ENCODE results near the gene RYR2.

DNA sequence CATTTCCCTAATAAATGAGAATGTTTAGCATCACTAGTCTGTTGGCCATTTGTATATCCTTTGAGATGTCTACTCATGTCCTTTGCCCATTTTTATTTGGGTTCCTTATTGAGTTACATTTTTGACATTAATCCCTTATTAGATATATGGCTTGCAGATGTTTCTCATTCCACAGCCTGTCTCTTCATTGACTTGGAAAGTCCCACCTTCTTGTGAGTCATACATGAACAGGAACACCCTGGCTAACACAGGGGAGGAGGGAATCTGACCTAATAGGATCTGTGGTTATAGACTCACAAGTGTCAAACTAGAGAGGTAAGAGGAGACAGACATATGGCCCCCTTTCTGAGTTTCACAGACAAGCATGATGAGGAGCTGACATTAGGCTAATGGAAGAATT, 837.2 kb downstream of the RYR2 start:
- TF ChIP-seq, protein P1, sequence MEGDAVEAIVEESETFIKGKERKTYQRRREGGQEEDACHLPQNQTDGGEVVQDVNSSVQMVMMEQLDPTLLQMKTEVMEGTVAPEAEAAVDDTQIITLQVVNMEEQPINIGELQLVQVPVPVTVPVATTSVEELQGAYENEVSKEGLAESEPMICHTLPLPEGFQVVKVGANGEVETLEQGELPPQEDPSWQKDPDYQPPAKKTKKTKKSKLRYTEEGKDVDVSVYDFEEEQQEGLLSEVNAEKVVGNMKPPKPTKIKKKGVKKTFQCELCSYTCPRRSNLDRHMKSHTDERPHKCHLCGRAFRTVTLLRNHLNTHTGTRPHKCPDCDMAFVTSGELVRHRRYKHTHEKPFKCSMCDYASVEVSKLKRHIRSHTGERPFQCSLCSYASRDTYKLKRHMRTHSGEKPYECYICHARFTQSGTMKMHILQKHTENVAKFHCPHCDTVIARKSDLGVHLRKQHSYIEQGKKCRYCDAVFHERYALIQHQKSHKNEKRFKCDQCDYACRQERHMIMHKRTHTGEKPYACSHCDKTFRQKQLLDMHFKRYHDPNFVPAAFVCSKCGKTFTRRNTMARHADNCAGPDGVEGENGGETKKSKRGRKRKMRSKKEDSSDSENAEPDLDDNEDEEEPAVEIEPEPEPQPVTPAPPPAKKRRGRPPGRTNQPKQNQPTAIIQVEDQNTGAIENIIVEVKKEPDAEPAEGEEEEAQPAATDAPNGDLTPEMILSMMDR (IDR thresholded peaks at IDR 0.05) = no peak
- no peak for TF ChIP-seq POLR2A (IDR thresholded peaks at IDR 0.05)
